Measurements from ENCODE around the gene NEDD9.

The NEDD9 gene

DNA sequence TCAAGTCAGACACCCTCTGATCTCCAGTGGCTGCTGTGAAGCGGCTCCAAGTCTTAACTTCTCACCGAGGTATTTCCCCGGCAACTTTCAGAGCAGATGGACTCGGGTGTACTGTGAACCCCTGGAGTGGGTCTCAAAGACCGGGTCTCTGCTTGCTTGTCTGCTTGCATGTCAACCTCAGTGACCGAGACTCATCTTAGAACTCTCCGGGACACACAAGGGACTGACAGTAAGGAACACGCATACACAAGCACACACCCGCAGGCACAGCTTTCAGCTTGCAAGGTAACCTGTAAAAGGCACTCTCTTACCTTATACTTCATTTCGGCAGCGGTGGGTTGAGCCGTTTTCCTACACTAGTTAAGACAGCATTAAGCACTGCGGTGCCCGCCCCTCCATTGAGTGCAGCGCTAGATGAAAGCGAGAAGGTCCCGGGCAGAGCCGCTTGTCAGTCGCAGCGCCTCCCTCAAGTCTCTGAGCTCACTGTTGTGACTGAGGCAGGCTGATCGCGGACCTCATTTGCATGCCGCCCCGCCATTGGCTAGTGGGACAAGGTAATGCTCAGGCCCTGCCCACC lies at the start of gene NEDD9:
Gene NEDD9 (minus strand): TSS at position 476 of the 577 bp plus-strand sequence. CDS start 153 bp downstream, at position 323.
- ATAC-seq (peak; percentile 97), DNase-seq (ENCODE audit: low spot score in 2 of 2) (peak; percentile 77 to 94)
- Mint-ChIP-seq H3K27ac (peak within 1 kb of the TSS; percentile 92), H3K9me3 (no peaks in the 10 kb centered on the region), H3K4me3 (peak within 1 kb of the TSS; percentile 76), H3K4me1 (peaks cover 53% of the 10 kb centered on the region), H3K36me3 (peaks cover 44% of the 10 kb centered on the region)

DNA sequence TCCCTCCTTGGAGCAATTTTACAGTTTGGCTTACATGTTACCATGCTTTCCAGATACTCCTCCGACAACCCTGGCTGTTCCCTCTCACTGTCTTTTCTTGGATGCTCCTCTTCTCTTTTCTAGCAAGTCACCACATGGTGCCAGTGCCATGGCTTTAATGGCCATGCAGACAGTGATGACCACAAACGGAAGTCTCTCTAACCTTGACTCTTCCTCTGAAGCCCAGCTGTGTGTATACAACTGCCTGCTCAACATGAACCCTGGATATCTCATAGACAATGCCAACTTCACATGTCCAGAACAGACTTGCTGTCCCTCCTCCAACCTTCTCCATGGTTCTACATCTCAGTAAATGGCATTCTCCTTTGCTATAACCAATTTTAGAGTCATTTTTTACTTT lies 49.8 kb upstream of the NEDD9 start:
- peaks cover 24% of the 10 kb centered on the region for H3K4me1 Mint-ChIP-seq
- peaks cover 15% of the 10 kb centered on the region for H3K36me3 Mint-ChIP-seq
- peaks cover 5% of the 10 kb centered on the region for H3K9me3 Mint-ChIP-seq
- no peak overlapping the region for H3K4me3 Mint-ChIP-seq
- ATAC-seq (no peak), DNase-seq (ENCODE audit: low spot score in 2 of 2) (no peak)
- no peak overlapping the region for H3K27ac Mint-ChIP-seq

- no peak overlapping the region for H3K27ac Mint-ChIP-seq
- no peaks in the 10 kb centered on the region for H3K9me3 Mint-ChIP-seq
- H3K4me1 Mint-ChIP-seq: peaks cover 42% of the 10 kb centered on the region
- H3K4me3 Mint-ChIP-seq: no peak overlapping the region
- peaks cover 15% of the 10 kb centered on the region for H3K36me3 Mint-ChIP-seq
- DNase-seq (ENCODE audit: low spot score in 2 of 2) (no peak), ATAC-seq (no peak)
Observed at GRCh38 chr6:11280394-11280793, 47.9 kb upstream of the NEDD9 start.

DNA sequence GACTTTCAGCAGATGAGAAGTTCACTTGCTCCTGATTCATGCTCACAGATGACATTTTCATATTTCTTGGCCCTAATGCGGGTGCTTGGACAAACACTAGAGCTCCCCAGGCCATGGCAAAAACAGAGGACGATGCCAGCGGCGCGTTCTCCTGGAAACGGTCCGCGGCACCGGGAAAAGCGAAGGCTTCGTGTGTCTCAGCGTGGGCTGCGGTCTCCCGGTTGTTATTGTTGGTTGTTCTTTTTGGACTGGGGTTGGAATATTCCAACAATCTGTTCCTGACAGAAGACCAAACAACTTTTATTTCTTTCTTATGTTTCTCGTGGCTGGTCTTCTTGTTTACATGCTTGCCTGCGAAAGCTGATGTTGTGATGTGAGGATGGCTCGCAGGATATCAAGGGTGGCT lies 46.8 kb upstream of the NEDD9 start:
- Mint-ChIP-seq H3K4me1 (peaks cover 46% of the 10 kb centered on the region), H3K4me3 (no peak overlapping the region), H3K36me3 (peaks cover 10% of the 10 kb centered on the region), H3K27ac (no peak overlapping the region), H3K9me3 (no peaks in the 10 kb centered on the region)
- ATAC-seq (no peak), DNase-seq (ENCODE audit: low spot score in 2 of 2) (no peak)

DNA sequence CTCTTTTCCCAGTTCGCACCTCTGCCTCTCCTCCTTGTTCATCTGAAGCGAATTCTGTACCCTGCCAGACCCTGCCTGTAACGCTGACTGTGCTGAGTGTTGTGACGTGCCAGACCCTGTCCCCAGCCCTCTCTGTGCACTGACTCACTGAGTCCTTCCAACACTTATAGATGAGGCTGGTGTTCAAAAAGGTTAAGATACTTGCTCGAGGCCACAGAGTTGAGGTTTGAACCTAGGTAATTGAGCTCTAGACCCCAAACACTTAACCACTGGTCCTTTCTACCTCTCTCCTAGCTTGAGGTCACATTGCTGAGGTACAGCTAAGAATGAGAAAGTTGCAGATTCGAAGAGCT lies 45.7 kb upstream of the NEDD9 start:
- Mint-ChIP-seq H3K27ac (peak overlapping the region; percentile 98), H3K4me1 (peaks cover 53% of the 10 kb centered on the region), H3K9me3 (no peaks in the 10 kb centered on the region), H3K4me3 (peak overlapping the region; percentile 74), H3K36me3 (peaks cover 10% of the 10 kb centered on the region)
- ATAC-seq (peak; percentile 94), DNase-seq (ENCODE audit: low spot score in 2 of 2) (peak in 1 of 2 donors; percentile 15)

DNA sequence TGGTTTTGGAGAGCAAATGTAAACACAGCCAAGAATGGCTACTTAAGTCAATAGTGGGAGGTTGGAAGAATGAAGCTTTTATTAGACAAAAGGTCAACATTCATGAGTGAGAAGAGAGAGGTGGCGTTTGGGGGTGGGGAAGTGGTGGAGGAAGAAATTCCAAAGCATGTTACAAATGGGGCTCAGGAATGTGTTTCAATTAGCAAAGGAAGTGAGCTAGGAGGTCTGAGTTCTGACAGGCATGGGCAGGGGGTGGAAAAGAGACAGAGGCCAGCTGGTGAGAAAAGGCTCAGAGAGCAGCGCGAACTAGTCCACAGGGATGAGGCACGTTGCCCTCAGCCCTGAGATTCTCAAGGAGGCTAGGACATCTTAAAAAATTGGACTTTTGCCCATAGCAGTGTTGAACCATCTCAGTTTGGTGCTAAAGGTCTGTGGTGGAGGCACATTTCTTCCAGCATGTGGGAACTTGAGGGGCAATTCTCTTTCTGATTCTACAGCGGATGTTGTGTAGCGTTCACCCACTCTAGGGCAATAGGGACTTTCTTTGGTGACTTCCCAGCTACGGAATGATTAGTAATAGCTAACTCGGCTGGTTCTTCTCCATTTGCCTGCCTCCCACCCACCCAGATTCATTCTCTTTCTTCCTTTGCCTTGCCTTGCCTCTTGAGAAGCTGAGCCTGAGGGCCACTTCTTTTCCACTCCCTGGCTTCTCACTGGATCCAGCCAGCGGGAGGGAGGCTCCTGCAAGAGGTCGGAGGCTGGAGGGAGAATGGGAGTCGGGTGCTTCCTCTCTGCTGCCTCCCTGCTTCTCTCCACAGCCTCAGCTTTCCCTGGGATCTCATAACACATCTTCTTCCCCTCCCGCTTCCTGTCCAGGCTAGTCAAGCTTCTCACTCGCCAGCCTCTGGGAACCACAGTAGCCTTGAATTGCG lies 45.1 kb upstream of the NEDD9 start:
- no peaks in the 10 kb centered on the region for H3K9me3 Mint-ChIP-seq
- H3K4me3 Mint-ChIP-seq: peak overlapping the region; percentile 74
- ATAC-seq (peak; percentile 86), DNase-seq (ENCODE audit: low spot score in 2 of 2) (peak; percentile 28 to 82)
- peak overlapping the region; percentile 98 for H3K27ac Mint-ChIP-seq
- peaks cover 53% of the 10 kb centered on the region for H3K4me1 Mint-ChIP-seq
- H3K36me3 Mint-ChIP-seq: peaks cover 10% of the 10 kb centered on the region

GRCh38 chr6:11276911-11277274 lies 44.4 kb upstream of the NEDD9 start:
- no peak for ATAC-seq
- H3K4me3 Mint-ChIP-seq: peak overlapping the region; percentile 74
- no peak for DNase-seq (ENCODE audit: low spot score in 2 of 2)
- H3K36me3 Mint-ChIP-seq: peaks cover 10% of the 10 kb centered on the region
- H3K27ac Mint-ChIP-seq: peak overlapping the region; percentile 98
- H3K4me1 Mint-ChIP-seq: peaks cover 53% of the 10 kb centered on the region
- H3K9me3 Mint-ChIP-seq: no peaks in the 10 kb centered on the region

- Mint-ChIP-seq H3K4me3 (peak overlapping the region; percentile 74), H3K27ac (peak overlapping the region; percentile 98), H3K9me3 (no peaks in the 10 kb centered on the region), H3K36me3 (peaks cover 10% of the 10 kb centered on the region), H3K4me1 (peaks cover 53% of the 10 kb centered on the region)
- DNase-seq (ENCODE audit: low spot score in 2 of 2) (no peak), ATAC-seq (no peak)
Observed at GRCh38 chr6:11276228-11276627, 43.8 kb upstream of the NEDD9 start.

DNA sequence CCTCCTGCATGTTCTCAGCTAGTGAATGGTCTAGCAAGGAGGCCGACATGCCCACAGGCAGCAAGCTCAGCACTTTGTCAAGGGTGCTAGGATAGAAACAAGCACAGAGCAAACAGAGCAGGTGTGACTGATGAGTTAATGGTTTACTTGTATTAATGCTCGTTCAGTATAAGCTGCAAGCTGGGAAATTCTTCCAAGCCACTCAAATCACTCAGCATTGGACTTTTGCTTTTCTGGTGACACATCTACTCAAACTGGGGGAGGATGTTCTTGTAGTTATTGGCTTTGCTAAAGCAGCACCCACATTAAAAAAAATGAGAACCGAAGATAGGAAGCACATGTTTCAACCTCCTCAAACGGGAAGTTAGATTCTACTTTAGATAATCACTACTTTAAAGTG lies 43.1 kb upstream of the NEDD9 start:
- H3K4me3 Mint-ChIP-seq: peak overlapping the region; percentile 74
- peak overlapping the region; percentile 98 for H3K27ac Mint-ChIP-seq
- peaks cover 53% of the 10 kb centered on the region for H3K4me1 Mint-ChIP-seq
- H3K9me3 Mint-ChIP-seq: no peaks in the 10 kb centered on the region
- H3K36me3 Mint-ChIP-seq: peaks cover 10% of the 10 kb centered on the region
- no peak for DNase-seq (ENCODE audit: low spot score in 2 of 2)
- ATAC-seq: peak; percentile 53

- no peak for DNase-seq (ENCODE audit: low spot score in 2 of 2)
- Mint-ChIP-seq H3K4me3 (no peak overlapping the region), H3K36me3 (peaks cover 8% of the 10 kb centered on the region), H3K4me1 (peaks cover 49% of the 10 kb centered on the region), H3K27ac (no peak overlapping the region), H3K9me3 (no peaks in the 10 kb centered on the region)
- ATAC-seq: no peak
Observed at GRCh38 chr6:11273406-11274065, 41.1 kb upstream of the NEDD9 start.

- Mint-ChIP-seq H3K27ac (no peak overlapping the region), H3K4me1 (peaks cover 40% of the 10 kb centered on the region), H3K9me3 (no peaks in the 10 kb centered on the region), H3K4me3 (no peak overlapping the region), H3K36me3 (no peaks in the 10 kb centered on the region)
- DNase-seq (ENCODE audit: low spot score in 2 of 2) (no peak), ATAC-seq (no peak)
Observed at GRCh38 chr6:11272491-11273192, 40.2 kb upstream of the NEDD9 start.

GRCh38 chr6:11271228-11272020 lies 39.0 kb upstream of the NEDD9 start:
- Mint-ChIP-seq H3K9me3 (no peaks in the 10 kb centered on the region), H3K4me3 (no peak overlapping the region), H3K36me3 (no peaks in the 10 kb centered on the region), H3K4me1 (peaks cover 28% of the 10 kb centered on the region), H3K27ac (no peak overlapping the region)
- ATAC-seq: no peak
- no peak for DNase-seq (ENCODE audit: low spot score in 2 of 2)

DNA sequence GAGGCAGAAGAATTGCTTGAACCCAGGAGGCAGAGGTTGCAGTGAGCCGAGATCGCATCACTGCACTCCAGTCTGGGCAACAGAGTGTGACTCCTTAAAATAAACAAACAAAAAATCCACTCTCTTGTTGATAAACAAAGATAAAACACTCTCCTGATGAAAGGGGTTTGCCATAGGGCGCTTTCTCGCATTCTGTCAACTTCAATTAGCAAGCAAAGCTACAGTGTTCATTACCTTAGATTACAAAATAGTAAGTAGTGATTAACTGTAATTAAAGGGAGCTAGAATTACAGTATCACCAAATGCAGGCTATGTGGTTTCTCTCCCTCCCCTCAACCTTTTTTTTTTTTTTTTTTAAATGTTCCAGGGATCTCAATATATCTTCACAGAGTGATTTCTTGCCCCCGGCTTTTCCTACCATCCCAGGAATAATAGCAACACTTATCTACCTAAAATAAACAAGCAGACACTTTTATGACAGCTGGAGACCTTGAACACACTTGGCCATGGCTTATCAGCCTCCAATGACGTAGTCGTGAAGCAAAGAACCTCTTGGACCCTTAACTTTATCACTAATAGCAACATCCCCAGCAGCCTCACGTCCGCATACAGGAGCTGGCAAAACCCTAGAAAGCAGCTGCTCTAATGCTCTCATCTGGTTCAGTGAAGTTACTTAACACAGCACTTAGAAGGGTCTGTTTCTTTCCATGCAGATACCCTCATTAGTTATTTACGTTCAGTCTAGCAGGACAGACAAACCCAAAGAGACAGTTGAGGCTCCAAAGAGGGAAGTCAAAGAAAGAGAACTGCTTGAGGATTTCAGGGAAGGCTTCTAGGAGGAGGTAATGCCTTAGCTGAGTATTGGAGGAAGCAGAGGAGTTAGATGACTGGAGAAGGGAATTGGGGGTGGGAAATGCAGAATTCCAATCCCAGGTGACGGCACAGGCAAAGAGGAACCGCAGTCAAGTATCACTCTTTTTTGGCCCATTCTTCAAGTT lies 37.9 kb upstream of the NEDD9 start:
- ATAC-seq (no peak), DNase-seq (ENCODE audit: low spot score in 2 of 2) (peak in 1 of 2 donors; percentile 1)
- H3K4me3 Mint-ChIP-seq: no peak overlapping the region
- no peak overlapping the region for H3K27ac Mint-ChIP-seq
- H3K36me3 Mint-ChIP-seq: no peaks in the 10 kb centered on the region
- peaks cover 17% of the 10 kb centered on the region for H3K4me1 Mint-ChIP-seq
- no peaks in the 10 kb centered on the region for H3K9me3 Mint-ChIP-seq

Measured in stimulated activated effector memory CD8-positive, alpha-beta T cell treated with anti-CD3 and anti-CD28 coated beads, Interleukin-12 subunit alpha, Interleukin-12 subunit beta, amount 100 ng/mL, for 72 hours (primary cell).